GM12801 (cell line): ENCODE results near the gene UBXN4.

Experiments
- CTCF ChIP-seq: IDR thresholded peaks from one replicate; pipeline ENCODE4 v1.5.1; 2011; ENCODE audit warnings: control low read depth; ENCODE audit not compliant: insufficient read length; ENCODE audit errors: extremely low read depth

UBXN4 gene

GRCh38 chr2:135728064-135728743, 13.5 kb upstream of the UBXN4 start:
- no peak for TF ChIP-seq CTCF

- no peak for TF ChIP-seq CTCF
Measured at GRCh38 chr2:135732561-135732960, 9.1 kb upstream of the UBXN4 start.

- no peak for TF ChIP-seq CTCF
Measured at GRCh38 chr2:135733045-135733444, 8.6 kb upstream of the UBXN4 start.

DNA sequence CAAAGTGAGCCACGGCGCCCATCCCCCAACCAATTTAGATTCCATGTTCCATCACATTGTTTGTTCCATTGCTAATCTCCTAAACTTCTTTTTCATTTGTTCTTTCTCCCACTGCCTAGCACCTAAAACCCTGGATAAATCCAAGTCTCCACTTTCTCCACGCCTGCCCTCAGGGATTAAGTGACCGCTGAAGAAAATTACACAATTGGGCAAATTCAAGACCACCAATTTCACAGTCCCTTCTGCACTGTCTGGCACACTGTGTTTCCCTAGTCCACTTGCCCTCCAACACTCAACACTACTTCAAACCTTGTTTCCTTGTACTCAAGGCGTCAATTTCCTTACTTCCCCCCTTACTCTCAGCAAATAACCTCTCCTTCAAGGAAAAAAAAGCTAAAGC, 5.1 kb upstream of the UBXN4 start:
- TF ChIP-seq CTCF = no peak

GRCh38 chr2:135740206-135740605, 1.4 kb upstream of the UBXN4 start:
- no peak for TF ChIP-seq CTCF

GRCh38 chr2:135741043-135741394, 636 bp upstream of the UBXN4 start:
- TF ChIP-seq CTCF = no peak

DNA sequence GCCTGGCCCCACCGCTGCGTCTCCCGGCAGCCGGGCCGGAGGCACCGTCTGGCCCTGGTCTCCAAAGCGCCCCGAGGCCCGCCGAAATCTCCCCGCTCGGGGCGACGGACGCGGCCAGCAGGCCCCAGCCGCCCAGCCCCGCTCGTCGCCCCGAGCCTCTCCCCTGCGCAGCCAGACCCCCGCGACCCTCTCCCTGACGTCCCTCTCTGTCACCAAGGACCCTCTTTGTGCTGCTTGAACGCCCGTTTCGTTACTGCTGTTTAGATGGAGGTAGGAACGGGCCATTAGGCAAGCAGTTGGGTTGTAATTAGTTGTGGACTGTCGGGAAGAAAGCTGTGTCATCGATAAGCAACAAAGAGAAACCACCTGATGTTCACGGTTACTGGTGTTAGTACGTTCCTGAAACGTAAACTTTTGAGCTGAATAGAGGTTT, 686 bp downstream of the UBXN4 start:
- no peak for TF ChIP-seq CTCF
